Liver (tissue), 3 donors: Measurements from ENCODE around the gene RELL1.

Source experiments
- ATF3 ChIP-seq: IDR thresholded peaks from 2 replicates; pipeline ENCODE4 v1.6.1; 2016; ENCODE audit warnings: antibody characterized with exemption
- CTCF ChIP-seq: fragments of 150-350 bp; IDR thresholded peaks from 2 replicates; pipeline ENCODE4 v1.5.1; 2017; ENCODE audit warnings: improper control_type of control experiment, low read depth, low read length; ENCODE audit not compliant: missing input control
- JUND ChIP-seq, 2 donors: IDR thresholded peaks; 2 replicates each; pipeline ENCODE4 v1.6.1; 2016; ENCODE audit warnings: antibody characterized with exemption in 2 of 2
- MAX ChIP-seq: IDR thresholded peaks from 2 replicates; pipeline ENCODE4 v1.6.1; 2016; ENCODE audit warnings: antibody characterized with exemption
- RAD21 ChIP-seq, 2 donors: IDR thresholded peaks; 2 replicates each; pipeline ENCODE4 v1.6.1; 2016; ENCODE audit warnings: antibody characterized with exemption in 2 of 2, mild to moderate bottlenecking in 2 of 2
- REST ChIP-seq: IDR thresholded peaks from 2 replicates; pipeline ENCODE4 v1.6.1; 2016; ENCODE audit warnings: antibody characterized with exemption, mild to moderate bottlenecking
- donor health status: healthy.
- donor health status: healthy.

- TF ChIP-seq JUND (IDR thresholded peaks at IDR 0.05) (no peak), REST (no peak), CTCF (no peak), ATF3 (no peak), RAD21 (IDR thresholded peaks at IDR 0.05) (no peak), MAX (no peak)
These were observed 41.5 kb upstream of the RELL1 start for GRCh38 chr4:37727635-37728034.
